Esophagus squamous epithelium (tissue), 5 donors: ENCODE data around the gene VAT1. TPM values are rescaled to one million over a fixed set of nuclear protein-coding genes. Genes with fewer than 3 reads are reported as not detected.
"Not testable (repeated sequence)": the region's sequence is repeated elsewhere in the genome, so short reads cannot be mapped to it uniquely, and the experiment has no call there.

Experiments
- DNase-seq: peaks from one replicate; lab custom pipeline; 2025; lab: John Stamatoyannopoulos, UW
- H3K27ac ChIP-seq, 4 donors: fragments of 200-600 bp; sonication (generic); one replicate each; pipeline ENCODE4 v1.5.1; 2016 to 2019; ENCODE audit warnings: mild to moderate bottlenecking in 1 of 4
- H3K27me3 ChIP-seq, 4 donors: fragments of 200-600 bp; sonication (generic); 1 replicate in 3 of 4; 2 replicates in 1 of 4; pipeline versions ENCODE4 v1.5.1 to v1.6.0; 2017 to 2021; ENCODE audit warnings: antibody characterized with exemption in 1 of 4
- H3K36me3 ChIP-seq, 3 donors: fragments of 200-600 bp; sonication (generic); one replicate each; pipeline ENCODE4 v1.5.1; 2016 to 2019
- H3K4me1 ChIP-seq, 3 donors: fragments of 200-600 bp; sonication (generic); one replicate each; pipeline ENCODE4 v1.5.1; 2017 to 2019
- H3K4me3 ChIP-seq, 4 donors: fragments of 200-600 bp; sonication (generic); 1 replicate in 3 of 4; 2 replicates in 1 of 4; pipeline ENCODE4 v1.5.1; 2016 to 2019; ENCODE audit warnings: mild to moderate bottlenecking in 2 of 4, moderate library complexity in 1 of 4
- H3K9me3 ChIP-seq, 3 donors: fragments of 200-600 bp; sonication (generic); one replicate each; pipeline ENCODE4 v1.5.1; 2016 to 2019
- POLR2A ChIP-seq, 4 donors: fragments of 450-650 bp; IDR thresholded peaks; one replicate each; pipeline ENCODE4 v1.6.1; 2017; ENCODE audit warnings: antibody characterized with exemption in 4 of 4, mild to moderate bottlenecking in 4 of 4, moderate library complexity in 3 of 4
- WGBS, 2 donors: methylation state at CpG; one replicate each; pipeline ENCODE4 v1.1.5; 2018; 5-methylcytosine and 5-hydroxymethylcytosine counted together
- intact Hi-C: fragments of 100-400 bp; cut with DNase I; formaldehyde crosslinking; loops from one replicate; pipeline ENCODE4 v1.15.0; 2022
- total RNA-seq, 4 donors: library from RNA; depleted of rRNA; stranded (reverse); fragments of >200 nt; gene quantifications; one replicate each; pipeline ENCODE4 v1.1.0, GENCODE V29; 2016
- TF ChIP-seq, protein P1 (sequence below), 6 experiments: fragments of 450-650 bp in 4 of 6; fragments of 200-600 bp in 2 of 6; sonication (generic) in 2 of 6; IDR thresholded peaks; one replicate each; pipeline ENCODE4 v1.5.1; 2016 to 2019; ENCODE audit warnings: antibody characterized with exemption in 6 of 6, mild to moderate bottlenecking in 4 of 6, moderate library complexity in 4 of 6
- donor health status: DM: yes; HTN: yes; CAD: no.

VAT1 gene
- total RNA-seq, 4 donors from 2014 or later = 50.5 to 154 (median 110) TPM

- H3K27ac ChIP-seq = peak overlapping the region in 1 of 4 donors; percentile 27
- 87 to 92% methylated on average over 3 to 5 of the region's 5 CpGs for WGBS, 2 donors
- no peaks in the 10 kb centered on the region for H3K9me3 ChIP-seq
- peaks cover 2 to 40% (median 14%) of the 10 kb centered on the region in 3 donors for H3K36me3 ChIP-seq
- intact Hi-C loops = no loop called here
- no peak overlapping the region for H3K4me3 ChIP-seq
- no peak for DNase-seq
- TF ChIP-seq, protein P1, sequence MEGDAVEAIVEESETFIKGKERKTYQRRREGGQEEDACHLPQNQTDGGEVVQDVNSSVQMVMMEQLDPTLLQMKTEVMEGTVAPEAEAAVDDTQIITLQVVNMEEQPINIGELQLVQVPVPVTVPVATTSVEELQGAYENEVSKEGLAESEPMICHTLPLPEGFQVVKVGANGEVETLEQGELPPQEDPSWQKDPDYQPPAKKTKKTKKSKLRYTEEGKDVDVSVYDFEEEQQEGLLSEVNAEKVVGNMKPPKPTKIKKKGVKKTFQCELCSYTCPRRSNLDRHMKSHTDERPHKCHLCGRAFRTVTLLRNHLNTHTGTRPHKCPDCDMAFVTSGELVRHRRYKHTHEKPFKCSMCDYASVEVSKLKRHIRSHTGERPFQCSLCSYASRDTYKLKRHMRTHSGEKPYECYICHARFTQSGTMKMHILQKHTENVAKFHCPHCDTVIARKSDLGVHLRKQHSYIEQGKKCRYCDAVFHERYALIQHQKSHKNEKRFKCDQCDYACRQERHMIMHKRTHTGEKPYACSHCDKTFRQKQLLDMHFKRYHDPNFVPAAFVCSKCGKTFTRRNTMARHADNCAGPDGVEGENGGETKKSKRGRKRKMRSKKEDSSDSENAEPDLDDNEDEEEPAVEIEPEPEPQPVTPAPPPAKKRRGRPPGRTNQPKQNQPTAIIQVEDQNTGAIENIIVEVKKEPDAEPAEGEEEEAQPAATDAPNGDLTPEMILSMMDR (IDR thresholded peaks at IDR 0.05) = no peak
- TF ChIP-seq POLR2A (IDR thresholded peaks at IDR 0.05) = no peak
- H3K27me3 ChIP-seq = no peaks in the 10 kb centered on the region
- H3K4me1 ChIP-seq = peaks cover 9 to 87% (median 30%) of the 10 kb centered on the region in 3 donors
Measured at GRCh38 chr17:43010667-43011308, 11.4 kb downstream of the VAT1 start.

- TF ChIP-seq POLR2A (IDR thresholded peaks at IDR 0.05) = peak in 2 of 4 donors; percentile 10 to 20
- TF ChIP-seq, protein P1 (IDR thresholded peaks at IDR 0.05) = peak in 5 of 6 experiments; percentile 24 to 50 (median 32)
- Histone ChIP-seq H3K4me1 (peaks cover 3 to 79% (median 22%) of the 10 kb centered on the region in 3 donors), H3K27ac (peak within 1 kb of the TSS; percentile 90 to 97 (median 94)), H3K27me3 (no peaks in the 10 kb centered on the region), H3K4me3 (peak within 1 kb of the TSS; percentile 47 to 87 (median 69)), H3K36me3 (peaks cover 4 to 31% (median 15%) of the 10 kb centered on the region in 3 donors), H3K9me3 (no peaks in the 10 kb centered on the region)
- DNase-seq = peak; percentile 34
- intact Hi-C loops = no loop called here
- 2 to 8% methylated on average over 10 of the region's 18 CpGs for WGBS, 2 donors
Measured at GRCh38 chr17:43006639-43007551, 15.3 kb downstream of the VAT1 start, which contains the start of gene IFI35. Gene IFI35, plus strand, starts transcription at chr17:43006784. Its CDS starts 164 bp downstream, at chr17:43006948.

DNA sequence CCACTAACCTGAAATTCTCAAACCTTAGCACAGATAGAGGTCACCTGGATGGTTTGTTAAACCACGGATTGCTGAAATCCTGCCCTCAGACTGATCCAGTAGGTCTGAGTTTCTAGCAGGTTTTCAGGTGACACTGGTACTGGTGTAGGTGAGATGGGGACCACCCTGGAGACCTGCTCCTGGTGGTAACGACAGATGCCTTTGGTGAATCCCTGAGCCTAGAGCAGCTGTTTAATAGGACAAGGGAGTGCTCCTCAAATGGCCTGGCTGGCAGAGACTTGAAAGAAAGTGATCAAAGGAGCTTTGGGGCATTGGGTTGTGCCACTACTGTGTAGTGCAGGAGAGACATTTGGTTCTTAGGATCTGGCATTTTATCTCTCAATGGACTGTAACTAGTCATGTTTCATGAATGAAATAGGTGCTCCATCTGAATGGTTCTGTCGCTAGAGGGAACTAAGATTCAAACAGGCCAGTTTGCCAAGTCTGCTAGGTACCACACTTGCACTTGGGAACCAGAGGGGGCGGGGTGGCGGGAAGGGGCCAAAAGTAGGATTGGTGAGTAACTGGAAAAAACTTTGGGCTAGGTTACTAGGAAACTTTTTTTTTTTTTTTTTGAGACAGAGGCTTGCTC lies 18.5 kb downstream of the VAT1 start:
- H3K9me3 ChIP-seq = no peaks in the 10 kb centered on the region
- WGBS, 2 donors = 14 to 54% methylated on average over 3 to 5 of the region's 5 CpGs
- peaks cover 17 to 80% (median 42%) of the 10 kb centered on the region in 3 donors for H3K4me1 ChIP-seq
- TF ChIP-seq, protein P1 (IDR thresholded peaks at IDR 0.05) = peak in 1 of 6 experiments; percentile 23
- TF ChIP-seq POLR2A (IDR thresholded peaks at IDR 0.05) = no peak
- intact Hi-C loops = no loop called here
- H3K4me3 ChIP-seq = no peak overlapping the region
- H3K27me3 ChIP-seq = no peaks in the 10 kb centered on the region
- DNase-seq = no peak
- H3K36me3 ChIP-seq = peaks cover 10 to 56% (median 28%) of the 10 kb centered on the region in 3 donors
- H3K27ac ChIP-seq = peak overlapping the region in 1 of 4 donors; percentile 3

DNA sequence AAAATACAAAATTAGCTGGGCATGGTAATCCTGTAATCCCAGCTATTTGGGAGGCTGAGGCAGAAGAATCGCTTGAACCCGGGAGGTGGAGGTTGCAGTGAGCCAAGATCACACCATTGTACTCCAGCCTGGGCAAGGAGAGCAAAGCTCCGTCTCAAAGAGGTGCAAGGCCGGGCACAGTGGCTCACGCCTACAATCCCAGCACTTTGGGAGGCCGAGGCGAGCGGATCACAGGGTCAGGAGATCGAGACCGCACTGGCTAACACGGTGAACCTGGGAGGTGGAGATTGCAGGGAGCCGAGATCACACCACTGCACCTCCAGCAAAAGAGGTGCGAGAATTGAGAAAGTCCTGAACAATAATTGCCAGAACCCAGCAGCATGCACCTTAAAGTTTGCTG lies 21.3 kb downstream of the VAT1 start:
- WGBS, 2 donors = 84 to 86% methylated on average over 8 to 13 of the region's 13 CpGs
- H3K9me3 ChIP-seq, DNase-seq, H3K27me3 ChIP-seq, H3K4me3 ChIP-seq, intact Hi-C loops: not testable (repeated sequence)
- Histone ChIP-seq H3K27ac (peak overlapping the region in 3 of 4 donors; percentile 4 to 66 (median 53)), H3K4me1 (peaks cover 20 to 62% (median 36%) of the 10 kb centered on the region in 3 donors), H3K36me3 (peaks cover 10 to 56% (median 28%) of the 10 kb centered on the region in 3 donors)

DNA sequence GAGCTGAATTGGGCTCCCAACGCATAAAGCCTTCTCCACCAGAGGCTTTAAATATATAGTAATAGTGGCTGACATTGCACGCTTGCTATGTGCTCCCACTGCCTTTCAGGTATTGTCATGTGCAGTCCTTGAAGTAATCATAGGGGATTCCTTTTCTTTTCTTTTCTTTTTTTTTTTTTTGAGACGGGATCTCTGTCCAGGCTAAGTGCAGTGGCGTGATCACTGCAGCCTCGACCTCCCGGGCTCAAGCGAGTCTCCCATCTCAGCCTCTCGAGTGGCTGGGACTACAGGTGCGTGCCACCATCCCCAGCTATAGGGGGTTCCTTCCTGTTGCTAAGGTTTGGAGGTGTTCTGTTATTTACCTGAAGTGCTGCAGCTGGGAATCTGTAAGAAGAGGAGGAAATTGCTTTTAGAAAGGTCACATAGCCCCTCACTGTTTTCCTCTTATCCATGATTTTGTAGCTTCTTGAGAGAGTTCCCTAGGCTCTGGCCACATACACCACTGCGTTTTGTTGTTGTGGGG lies 23.1 kb downstream of the VAT1 start:
- DNase-seq = no peak
- H3K36me3 ChIP-seq = peaks cover 10 to 55% (median 28%) of the 10 kb centered on the region in 3 donors
- WGBS, 2 donors = 2 to 10% methylated on average over 10 of the region's 10 CpGs
- peak overlapping the region; percentile 86 to 98 (median 96) for H3K27ac ChIP-seq
- no peak for TF ChIP-seq POLR2A (IDR thresholded peaks at IDR 0.05)
- TF ChIP-seq, protein P1 (IDR thresholded peaks at IDR 0.05) = no peak
- no peaks in the 10 kb centered on the region for H3K27me3 ChIP-seq
- intact Hi-C loops = no loop called here
- H3K4me1 ChIP-seq = peaks cover 20 to 58% (median 36%) of the 10 kb centered on the region in 3 donors
- peak overlapping the region; percentile 53 to 95 (median 75) for H3K4me3 ChIP-seq
- no peaks in the 10 kb centered on the region for H3K9me3 ChIP-seq
